Ishikawa (cell line): ENCODE measurements around the gene KIF19.

ENCODE experiments used
- CREB1 ChIP-seq: IDR thresholded peaks from 2 replicates; pipeline ENCODE4 v1.6.1; 2012; ENCODE audit warnings: low read depth
- EP300 ChIP-seq: IDR thresholded peaks from 2 replicates; pipeline ENCODE4 v1.6.1; 2012; ENCODE audit warnings: borderline replicate concordance
- TAF1 ChIP-seq: IDR thresholded peaks from 2 replicates; pipeline ENCODE4 v1.6.1; 2012; ENCODE audit warnings: low read depth, mild to moderate bottlenecking
- TCF12 ChIP-seq: IDR thresholded peaks from 2 replicates; pipeline ENCODE4 v1.6.1; 2012; ENCODE audit warnings: low read depth
- YY1 ChIP-seq: IDR thresholded peaks from 2 replicates; pipeline ENCODE4 v1.6.1; 2012; ENCODE audit warnings: low read depth
- ZBTB7A ChIP-seq: IDR thresholded peaks from 2 replicates; pipeline ENCODE4 v1.6.1; 2012; ENCODE audit warnings: low read depth
- TF ChIP-seq, protein P1 (sequence below): IDR thresholded peaks from 2 replicates; pipeline ENCODE4 v1.6.1; 2012; ENCODE audit warnings: low read depth, mild to moderate bottlenecking
- TF ChIP-seq, protein P2 (sequence below): IDR thresholded peaks from 2 replicates; pipeline ENCODE4 v1.6.1; 2012

DNA sequence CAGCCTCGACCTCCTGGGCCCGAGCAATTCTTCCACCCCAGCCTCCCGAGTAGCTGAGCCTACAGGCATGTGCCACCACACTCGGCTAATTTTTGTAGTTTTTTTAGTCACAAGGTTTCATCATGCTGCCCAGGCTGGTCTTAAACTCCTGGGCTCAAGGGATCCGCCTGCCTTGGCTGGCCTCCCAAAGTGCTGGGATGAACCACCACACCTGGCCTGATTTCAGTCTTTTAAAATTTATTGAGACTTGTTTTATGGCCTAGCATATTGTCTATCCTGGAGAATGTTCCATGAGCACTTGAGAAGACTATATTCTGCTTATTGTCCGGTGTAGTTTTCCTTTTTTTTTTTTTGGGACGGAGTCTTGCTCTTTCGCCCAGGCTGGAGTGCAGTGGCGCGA lies 33.5 kb upstream of the KIF19 start:
- no peak for TF ChIP-seq TAF1
- no peak for TF ChIP-seq YY1
- no peak for TF ChIP-seq TCF12
- TF ChIP-seq, protein P1, sequence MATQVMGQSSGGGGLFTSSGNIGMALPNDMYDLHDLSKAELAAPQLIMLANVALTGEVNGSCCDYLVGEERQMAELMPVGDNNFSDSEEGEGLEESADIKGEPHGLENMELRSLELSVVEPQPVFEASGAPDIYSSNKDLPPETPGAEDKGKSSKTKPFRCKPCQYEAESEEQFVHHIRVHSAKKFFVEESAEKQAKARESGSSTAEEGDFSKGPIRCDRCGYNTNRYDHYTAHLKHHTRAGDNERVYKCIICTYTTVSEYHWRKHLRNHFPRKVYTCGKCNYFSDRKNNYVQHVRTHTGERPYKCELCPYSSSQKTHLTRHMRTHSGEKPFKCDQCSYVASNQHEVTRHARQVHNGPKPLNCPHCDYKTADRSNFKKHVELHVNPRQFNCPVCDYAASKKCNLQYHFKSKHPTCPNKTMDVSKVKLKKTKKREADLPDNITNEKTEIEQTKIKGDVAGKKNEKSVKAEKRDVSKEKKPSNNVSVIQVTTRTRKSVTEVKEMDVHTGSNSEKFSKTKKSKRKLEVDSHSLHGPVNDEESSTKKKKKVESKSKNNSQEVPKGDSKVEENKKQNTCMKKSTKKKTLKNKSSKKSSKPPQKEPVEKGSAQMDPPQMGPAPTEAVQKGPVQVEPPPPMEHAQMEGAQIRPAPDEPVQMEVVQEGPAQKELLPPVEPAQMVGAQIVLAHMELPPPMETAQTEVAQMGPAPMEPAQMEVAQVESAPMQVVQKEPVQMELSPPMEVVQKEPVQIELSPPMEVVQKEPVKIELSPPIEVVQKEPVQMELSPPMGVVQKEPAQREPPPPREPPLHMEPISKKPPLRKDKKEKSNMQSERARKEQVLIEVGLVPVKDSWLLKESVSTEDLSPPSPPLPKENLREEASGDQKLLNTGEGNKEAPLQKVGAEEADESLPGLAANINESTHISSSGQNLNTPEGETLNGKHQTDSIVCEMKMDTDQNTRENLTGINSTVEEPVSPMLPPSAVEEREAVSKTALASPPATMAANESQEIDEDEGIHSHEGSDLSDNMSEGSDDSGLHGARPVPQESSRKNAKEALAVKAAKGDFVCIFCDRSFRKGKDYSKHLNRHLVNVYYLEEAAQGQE = no peak
- TF ChIP-seq EP300 = no peak
- TF ChIP-seq, protein P2, sequence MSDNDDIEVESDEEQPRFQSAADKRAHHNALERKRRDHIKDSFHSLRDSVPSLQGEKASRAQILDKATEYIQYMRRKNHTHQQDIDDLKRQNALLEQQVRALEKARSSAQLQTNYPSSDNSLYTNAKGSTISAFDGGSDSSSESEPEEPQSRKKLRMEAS = no peak
- no peak for TF ChIP-seq CREB1
- no peak for TF ChIP-seq ZBTB7A
